NOMO-1 treated with DMSO at 0.1 percent for 48 hours (cell line): ENCODE results near the gene EPC2.
A peak's percentile ranks its signal among the peaks of the same experiment; 100 is the strongest.
"Not testable (repeated sequence)": the region's sequence is repeated elsewhere in the genome, so short reads cannot be mapped to it uniquely, and the experiment has no call there.

Experiments
- DNase-seq: peaks from one replicate; lab custom pipeline; 2025; ENCODE audit not compliant: unreplicated experiment; lab: John Stamatoyannopoulos, UW

EPC2 gene

DNA sequence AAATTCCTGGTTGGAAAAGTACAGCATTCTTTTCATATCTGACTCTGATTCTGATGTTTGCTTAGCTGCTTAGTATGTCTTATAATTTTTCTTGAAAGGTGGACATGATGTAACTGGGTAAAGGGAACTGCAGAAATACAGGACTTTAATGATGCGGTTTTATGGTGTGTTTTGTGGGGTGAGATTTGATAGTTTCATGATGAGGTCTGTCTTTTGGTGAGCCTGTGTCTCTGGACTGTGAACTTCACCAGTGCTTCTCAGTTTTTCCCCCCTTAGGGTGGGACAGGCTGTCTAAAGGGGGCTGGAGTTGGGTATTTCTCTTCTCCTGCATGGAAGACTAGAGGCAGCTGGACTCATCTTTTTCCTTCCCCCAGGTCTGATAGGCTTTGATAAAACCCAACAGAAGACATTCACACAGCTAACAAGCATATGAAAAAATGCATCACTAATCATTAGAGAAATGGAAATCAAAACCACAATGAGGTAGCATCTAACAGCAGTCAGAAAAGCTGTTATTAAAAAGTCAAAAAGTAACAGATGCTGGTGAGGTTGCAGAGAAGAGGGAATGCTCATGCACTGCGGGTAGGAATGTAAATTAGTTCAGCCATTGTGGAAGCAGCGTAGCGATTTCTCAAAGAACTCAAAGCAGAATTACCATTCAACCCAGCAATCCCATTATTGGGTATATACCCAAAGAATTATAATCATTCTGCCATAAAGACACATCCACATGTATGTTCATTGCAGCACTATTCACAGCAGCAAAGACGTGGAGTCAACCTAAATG lies 77.6 kb downstream of the EPC2 start:
- DNase-seq = no peak

DNA sequence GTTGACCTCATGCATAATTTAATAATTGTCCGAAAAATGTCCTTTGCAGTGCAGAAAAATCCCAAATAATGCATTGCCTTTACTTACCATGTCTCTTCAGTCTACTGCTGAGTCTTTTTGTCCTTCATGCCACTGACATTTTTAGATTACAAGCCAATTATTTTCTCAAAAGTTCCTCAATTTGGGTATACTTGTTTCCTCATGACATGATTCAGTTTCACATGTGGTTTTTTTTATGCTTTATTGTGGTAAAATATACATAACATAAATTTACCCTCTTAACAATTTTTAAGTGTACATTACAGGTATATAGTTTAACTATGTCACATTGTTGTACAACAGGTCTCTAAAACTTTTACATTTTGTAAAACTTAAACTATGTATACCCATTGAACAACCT lies 81.0 kb downstream of the EPC2 start:
- peak; percentile 84 for DNase-seq

DNA sequence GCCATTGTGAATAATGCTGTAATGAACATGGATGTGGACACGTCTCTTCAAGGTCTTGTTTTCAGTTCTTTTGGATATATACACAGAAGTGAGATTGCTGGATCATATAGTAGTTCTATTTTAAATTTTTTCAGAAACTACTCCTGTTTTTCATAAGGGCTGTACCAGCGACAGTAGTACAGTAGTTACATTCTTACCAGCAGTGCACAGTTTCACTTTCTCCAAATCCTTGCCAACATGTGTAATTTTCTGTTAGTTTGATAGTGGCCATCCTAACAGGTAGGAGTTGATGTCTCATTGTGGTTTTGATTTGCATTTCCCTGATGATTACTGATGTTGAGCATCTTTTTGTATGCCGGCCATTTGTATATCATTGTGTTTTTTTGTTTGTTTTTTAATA lies 81.7 kb downstream of the EPC2 start:
- DNase-seq = no peak

DNA sequence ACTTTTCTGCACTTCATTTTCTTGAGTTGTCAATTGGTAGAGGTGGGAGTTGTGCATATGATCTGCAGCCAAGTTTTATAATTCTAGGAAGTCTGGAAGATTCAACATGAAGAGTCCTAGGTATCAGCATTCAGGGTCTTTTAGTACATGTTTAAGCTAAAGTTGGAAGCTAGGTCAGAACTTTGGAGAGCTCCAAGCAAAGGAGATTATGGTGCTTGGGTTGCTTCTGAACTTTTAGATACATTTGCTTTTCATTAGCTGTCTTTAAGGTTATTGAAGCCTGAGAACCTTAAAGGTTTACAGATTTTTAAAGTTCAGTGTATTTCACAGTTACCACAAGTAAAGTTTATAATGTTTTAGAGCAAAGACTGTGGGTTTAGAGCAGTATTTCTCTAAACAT lies 85.5 kb downstream of the EPC2 start:
- no peak for DNase-seq

DNA sequence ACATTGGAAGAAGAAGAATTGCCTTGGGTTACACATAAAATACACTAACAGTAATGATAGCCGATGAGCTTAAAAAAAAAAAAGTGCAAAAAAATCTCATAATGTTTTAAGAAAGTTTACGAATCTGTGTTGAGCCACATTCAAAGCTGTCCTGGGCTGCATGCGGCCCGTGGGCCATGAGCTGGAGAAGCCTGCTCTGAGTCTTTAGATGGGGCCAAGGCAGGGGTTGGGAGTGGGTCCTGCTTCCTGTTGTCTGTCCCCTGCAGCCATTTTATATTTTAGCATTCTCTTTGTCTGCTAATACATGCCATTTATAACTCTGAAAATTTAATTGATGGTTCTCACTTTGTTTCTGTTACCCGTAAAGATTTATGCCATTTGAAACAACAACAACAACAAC lies 93.2 kb downstream of the EPC2 start:
- no peak for DNase-seq

DNA sequence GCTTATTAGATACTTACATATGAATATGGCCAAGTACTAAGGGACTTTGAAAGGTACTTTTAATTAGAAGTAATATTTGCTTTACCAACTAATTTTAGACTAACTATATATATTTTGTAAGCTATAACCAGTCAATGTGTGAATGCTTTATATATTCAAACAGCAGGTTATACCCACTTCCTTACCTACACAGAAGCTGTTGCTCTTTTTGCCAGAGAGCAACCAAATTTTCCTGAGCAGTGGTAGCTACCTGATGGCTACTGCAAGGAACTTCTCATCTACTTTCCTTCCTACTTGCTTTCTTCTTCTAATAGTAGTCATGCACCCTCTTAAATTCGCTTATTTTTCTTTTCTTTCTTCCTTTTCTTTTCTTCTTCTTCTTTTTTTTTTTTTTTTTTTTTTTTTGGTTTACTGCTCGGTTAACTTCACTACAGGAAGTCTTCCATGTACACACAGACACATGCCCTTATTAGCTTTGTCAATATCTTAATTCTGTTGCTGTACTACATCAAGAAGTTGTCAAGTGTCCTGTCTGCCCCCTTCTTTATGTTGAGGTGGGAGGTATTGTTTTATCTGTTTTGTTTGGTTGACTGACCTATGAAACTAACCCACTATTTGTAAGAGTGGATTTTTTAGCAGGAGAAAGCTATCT lies 95.0 kb downstream of the EPC2 start:
- no peak for DNase-seq

DNA sequence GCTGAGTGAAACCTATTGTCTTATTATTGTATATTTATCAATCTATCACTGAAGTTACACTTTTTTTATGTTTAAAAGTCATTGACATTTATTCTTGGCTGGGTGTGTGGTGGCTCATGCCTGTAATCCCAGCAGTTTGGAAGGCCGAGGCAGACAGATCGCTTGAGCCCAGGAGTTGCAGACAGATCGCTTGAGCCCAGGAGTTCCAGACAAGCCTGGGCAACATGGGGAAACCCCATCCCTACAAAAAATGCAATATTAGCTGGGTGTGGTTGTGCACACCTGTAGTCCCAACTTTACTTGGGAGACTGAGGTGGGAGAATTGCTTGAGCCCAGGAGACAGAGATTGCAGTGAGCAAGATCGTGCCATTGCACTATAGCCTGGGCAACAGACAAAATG lies 97.8 kb downstream of the EPC2 start:
- no peak for DNase-seq

DNA sequence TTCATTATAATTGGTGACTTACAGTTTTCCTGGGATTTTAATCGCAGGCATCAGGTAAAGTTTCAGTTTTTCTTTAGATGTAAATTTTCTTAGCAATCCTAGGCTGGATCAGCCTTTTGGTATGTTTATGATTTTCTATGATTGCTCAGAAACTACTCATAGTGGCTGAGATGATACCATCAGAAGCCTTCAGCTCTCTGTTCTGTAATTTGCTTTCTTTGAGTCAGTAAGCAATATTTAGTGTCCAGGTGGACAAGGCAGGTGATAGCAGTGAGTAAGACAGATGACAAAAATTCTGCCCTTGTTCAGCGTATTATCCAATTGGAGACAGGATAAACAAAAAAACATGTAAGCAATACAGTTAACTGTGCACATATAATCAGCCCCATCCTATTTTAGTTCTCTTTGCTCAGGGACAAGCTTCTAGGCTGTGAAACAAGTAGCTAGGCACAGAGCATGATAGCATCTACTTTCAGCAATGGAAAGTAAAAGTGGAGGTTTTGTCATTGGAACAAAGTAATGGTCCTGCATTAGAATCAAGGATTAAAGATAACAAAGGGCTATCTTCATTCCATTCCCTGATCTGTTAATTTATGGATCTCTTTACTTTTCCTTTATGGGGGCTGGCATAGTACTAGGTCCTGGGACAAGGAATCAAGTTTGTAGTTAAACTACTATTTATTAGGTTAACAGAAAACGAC lies 100.8 kb downstream of the EPC2 start:
- DNase-seq = no peak

DNA sequence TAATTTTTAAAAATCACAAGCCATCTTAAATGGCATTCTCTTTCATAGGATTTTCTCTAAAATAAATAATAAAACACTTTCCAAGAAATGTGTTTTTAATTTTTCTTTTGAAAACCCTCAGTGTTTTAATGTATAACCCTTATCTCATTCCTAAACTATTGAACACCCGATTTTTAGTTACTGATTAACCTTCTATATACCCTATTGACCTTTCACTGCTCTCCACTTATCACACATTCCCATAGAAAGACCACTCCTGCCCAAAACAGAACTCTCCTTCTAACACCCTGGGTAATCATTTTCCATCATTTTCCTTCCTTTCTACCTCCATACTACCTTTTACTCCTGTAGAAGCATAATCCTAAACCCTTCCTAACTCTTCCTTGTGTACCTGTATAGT lies 102.4 kb downstream of the EPC2 start:
- no peak for DNase-seq

DNA sequence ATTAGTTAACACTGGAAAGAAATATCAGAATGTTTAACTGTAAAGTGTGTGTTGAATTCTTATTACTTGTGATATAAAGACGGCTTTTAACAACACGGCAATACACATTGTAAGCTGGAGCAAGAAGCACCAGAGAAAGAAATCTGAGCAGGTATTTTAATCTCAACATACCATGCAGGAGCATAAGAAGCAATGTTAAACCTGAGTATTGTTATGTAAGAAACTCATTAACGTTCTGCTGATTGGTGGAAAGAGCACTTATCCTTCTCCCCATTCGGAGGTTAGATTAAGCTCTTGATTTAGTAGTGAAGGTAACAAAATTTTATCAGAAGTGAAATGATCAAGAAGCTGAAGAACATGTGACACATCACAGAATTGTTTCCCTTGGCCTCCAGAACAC lies 107.4 kb downstream of the EPC2 start:
- no peak for DNase-seq

DNA sequence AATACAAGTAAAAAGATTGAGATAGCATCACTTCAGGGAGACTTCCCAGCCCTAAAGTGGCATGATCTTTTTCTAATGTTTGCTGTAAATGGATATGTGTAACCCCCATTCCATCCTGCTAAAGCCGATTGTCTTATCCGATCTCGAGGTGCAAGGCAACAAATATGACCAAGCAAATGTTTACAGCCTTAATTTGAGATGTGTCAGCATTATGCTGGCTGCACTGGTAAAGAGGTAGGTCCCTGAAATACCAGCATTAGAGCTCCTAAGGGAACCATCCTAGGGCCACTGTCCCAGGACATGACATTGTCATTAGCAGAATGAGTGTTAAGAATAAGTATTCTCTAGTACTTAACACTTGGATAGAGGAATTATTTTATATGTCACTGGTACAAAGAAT lies 108.4 kb downstream of the EPC2 start:
- no peak for DNase-seq

DNA sequence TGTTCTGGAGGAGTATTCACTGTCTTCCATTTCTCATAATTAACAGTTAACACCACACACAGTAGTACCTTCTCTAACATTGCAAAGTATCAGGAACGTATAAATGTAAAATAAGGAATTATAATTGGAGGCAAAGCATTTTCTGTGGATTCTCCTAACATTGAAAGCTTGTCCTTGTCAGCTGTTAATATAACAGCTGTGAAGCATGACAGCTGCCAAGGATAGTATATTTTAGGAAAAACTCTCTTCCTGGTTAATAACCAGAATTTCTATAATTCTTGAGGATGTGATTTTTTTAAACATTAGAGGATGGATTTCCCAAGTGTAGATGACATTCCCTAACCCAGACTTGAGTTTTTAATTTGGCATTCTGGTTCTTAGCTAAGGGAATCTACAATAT lies 110.3 kb downstream of the EPC2 start:
- no peak for DNase-seq

DNA sequence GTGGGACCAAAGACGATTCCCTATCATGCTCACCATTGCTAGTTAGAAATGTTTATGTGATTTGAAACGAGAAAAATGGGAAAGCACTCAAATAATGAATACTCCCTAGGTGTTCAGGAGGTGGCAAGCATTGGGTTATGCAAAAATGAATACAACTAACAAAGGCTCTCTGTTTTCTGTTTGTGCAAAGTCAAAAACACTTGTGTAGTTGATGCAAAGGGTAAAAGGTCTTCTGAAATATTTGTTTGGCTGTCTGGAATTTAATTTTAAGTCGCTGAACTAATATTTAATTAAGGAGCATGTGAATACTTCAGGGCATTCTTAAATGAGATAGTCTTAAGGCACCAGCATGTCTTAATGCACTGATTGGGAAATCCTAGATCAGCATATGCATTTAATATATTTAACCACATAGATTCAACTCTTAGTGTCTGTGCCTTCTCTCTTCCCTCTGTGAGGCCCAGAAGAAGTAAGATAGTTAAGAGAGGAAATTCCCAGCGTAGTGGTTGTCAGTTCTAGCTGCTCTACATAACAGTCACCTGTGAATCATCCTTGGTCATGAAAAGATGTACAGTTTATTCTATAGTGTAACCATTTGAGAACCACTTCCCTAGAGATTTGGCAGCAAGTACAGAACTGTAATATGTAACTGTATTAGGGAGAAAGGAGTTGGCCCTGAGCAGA lies 111.9 kb downstream of the EPC2 start:
- no peak for DNase-seq

DNA sequence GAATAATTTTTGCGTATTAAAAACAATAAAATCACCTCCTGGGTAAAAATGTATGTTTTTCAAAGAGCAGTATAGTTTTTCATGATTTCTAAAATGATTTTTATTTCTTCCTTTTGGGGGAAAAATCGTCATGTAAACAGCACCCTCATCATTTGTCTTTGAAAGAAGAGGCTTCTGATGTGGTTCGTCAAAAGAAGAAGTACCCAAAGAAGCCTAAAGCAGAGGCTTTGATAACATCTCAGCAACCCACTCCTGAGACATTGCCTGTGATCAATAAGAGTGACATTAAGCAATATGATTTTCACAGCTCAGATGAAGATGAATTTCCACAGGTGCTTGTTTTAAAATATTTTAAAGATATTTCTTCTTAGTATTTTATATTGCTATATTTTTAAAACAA lies 120.3 kb downstream of the EPC2 start:
- no peak for DNase-seq

DNA sequence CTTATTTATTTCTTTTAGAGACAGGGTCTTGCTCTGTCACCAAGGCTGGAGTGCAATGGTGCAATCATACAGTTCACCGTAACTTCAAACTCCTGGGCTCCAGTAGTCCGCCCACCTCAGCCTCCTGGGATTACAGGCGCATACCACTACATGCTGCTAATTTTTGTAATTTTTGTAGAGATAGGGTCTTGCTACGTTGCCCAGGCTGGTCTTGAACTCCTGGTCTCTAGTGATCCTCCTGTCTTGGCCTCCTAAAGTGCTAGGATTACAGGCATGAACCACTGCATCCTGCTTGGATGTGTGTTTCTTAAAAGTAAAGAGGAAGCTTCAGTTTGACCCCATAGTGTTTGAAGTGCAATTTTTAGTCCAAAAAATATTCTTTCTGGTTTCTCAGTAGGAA lies 125.5 kb downstream of the EPC2 start:
- DNase-seq = no peak

DNA sequence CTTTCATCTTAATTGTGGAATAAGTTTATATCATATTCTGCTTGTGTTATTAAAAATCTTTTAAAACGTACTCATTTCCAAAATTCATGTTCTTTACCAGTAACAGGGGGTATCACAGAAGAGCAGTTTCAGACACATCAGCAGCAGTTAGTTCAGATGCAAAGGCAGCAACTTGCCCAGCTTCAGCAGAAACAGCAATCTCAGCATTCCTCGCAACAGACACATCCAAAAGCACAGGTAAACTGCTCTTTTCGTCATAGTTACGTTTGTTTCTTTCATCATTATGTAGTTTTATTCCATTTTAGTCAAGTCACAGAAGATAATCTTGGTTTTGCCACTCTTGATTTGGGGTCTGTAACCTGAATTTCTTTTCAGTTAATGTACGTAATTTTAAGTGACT lies 137.0 kb downstream of the EPC2 start:
- no peak for DNase-seq

DNA sequence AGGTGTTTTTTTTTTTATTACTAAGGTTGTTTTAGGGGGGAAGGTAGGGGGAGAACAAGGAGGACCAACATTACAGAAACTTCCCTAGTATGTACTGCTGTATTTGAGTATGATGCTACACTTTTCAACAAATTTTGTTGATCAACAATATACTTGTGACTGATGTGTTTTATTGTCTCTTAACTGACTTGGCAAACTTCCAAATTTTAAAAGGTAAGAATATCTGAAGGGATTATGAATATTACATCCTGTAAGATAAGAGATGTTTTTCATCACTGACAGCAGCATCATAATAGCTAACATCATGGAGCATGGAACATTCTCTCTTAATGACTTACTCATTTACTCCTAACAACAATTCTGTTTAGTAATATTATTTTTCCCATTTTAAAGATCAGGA lies 144.5 kb downstream of the EPC2 start:
- DNase-seq = no peak

DNA sequence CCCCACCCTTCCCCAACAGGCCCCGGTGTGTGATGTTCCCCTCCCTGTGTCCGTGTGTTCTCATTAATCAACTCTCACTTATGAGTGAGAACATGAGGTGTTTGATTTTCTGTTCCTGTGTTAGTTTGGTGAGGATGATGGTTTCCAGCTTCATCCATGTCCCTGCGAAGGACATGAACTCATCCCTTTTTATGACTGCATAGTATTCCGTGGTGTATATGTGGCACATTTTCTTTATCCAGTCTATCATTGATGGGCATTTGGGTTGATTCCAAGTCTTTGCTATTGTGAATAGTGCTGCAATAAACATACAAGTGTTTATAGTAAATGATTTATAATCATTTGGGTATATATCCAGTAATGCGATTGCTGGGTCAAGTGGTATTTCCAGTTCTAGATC lies 145.6 kb downstream of the EPC2 start:
- DNase-seq = not testable (repeated sequence)

DNA sequence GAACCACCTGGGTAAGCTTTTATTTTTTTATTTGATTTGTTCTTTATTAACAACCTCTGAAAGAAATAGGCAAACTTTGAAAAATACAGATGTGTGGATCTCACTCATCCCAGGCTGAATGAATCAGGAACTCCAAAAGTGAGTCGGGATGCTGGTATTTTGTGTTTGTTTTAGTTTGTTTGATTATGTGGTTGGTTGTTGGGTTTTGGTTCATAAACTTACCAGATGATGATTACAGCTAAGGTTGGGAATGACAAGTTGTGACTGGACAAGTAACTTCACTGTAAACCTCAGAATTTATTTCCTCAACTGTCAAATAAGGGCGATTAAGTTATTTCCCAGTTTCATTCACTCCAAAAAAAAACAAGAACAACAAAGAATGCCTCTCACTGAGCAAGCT lies 150.0 kb downstream of the EPC2 start:
- DNase-seq = no peak

DNA sequence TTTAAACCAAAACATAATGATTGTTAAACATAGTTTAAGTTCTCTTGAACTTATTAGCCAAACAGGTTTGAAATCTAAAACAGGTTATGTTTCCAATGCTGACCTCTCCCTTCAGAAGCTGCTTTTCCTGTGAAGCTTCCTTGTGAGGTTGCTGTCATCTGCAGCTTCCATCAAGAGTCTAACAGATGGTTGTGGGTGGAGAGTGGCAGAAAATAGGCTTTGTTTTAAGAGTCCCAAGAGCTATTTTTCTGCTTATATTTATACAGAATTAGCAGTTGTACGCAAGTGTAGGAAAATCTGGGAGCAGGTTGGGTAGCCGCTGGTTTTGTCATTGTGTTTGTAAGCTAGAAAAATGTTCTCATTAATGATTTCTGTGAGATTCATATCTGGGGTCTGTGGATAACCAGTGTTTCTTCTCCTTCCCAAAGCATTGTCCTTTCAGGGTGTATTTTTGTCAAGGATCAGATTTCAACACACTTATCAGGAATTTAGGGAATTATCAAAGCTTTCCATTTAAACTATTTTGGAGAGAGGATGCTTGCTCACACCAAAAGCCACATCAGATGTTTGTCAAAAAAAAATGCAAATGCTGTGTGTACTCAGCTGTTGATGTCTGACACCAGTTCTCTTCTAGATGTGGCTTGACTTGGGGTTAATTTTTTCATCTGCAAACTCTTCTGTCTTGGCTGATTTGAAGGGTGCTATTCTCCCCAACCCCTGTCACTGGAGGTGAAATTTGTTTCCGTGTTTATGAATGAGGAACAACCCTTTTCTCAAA lies 152.4 kb downstream of the EPC2 start:
- DNase-seq = no peak
